NCI-H345 treated with DMSO at 0.1 percent for 48 hours (cell line): ENCODE results near the gene AP2S1.
"Not testable (repeated sequence)": the region's sequence is repeated elsewhere in the genome, so short reads cannot be mapped to it uniquely, and the experiment has no call there.

Experiments
- DNase-seq: peaks from one replicate; lab custom pipeline; 2025; ENCODE audit not compliant: unreplicated experiment; lab: John Stamatoyannopoulos, UW

AP2S1 gene

DNA sequence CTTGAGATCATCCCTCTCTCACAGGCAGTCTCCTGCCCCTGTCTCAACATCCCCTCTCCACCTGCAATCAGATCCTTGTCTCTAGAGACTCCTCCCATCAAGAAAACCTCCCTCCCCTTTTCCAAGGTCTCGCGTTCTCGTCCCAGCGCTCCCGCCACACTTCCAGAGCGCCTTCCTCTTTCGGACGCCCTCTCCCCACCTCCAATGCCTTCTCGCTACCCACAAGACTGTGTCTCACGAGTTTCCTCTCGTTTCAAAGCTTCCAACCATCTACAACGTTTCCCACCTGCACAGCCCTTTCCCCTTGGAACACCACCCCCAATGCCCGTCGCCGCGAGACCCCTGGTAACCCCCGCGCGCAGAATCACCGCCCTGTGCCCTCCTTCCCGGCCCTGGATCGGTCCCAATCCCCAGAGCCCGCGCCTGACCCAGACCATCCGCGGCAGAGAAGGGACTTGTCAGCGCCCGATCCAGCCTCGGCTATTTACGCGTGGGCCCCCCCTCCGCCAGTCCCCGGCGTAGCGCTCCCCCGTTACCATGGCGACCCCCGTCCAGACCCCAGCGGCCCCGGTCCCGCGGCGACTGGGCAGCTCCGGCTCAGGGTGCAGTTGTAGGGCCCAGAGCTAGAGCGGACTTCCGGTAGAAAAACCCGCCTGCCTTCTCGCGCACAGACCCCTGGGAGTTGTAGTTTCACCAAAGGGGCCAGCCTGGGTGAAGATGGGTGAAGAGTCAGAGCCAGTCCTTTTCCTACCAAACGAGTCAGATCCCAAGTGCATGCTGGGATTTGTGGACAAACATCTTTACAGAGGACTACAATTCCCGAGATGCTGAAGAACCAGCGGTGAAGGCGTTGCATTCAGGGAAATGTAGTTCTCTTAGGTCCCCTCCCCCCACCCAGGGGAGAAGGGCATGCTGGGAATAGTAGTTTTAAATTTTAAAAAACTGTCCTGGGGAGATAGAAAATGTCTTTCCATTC is at the start of gene AP2S1:
Gene AP2S1 (minus strand): TSS at position 619 of the 976 bp plus-strand sequence. CDS start 80 bp downstream, at position 539.
- peak; percentile 91 for DNase-seq

DNA sequence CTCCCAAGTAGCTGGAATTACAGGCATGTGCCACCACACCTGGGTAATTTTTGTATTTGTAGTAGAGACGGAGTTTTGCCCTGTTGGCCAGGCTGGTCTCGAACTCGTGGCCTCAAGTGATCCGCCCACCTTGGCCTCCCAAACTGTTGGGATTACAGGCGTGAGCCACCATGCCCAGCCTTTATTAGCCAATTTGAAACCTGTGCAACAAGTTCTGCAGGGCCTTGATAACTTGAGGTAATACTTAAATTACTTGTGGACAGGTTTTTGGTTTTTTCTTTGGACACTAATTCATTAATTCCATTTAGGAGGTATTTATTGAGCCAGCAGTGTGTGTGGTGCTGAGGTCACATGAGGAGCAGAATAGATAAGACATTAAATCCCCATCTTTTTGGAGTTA is 49.7 kb upstream of the AP2S1 start:
- no peak for DNase-seq

DNA sequence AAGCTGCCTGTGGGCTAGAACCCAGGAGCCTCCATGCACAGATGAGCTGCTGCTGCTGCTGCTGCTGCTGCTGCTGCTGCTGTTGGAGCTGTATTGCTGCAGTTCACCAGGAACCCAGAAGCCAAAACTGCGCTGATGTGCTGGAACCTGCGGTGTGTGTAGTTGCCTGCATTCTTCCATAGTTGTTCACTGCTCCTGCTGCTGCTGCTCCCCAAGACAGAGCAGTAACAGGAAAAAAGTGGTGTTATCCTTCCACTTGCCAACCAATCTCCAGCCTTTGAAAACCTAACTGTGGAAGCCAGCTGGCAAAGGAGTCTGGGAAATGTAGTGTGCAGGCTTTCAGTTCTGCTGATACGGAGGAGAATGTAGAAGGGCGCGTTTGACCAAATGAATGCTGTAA is 48.1 kb upstream of the AP2S1 start:
- no peak for DNase-seq

DNA sequence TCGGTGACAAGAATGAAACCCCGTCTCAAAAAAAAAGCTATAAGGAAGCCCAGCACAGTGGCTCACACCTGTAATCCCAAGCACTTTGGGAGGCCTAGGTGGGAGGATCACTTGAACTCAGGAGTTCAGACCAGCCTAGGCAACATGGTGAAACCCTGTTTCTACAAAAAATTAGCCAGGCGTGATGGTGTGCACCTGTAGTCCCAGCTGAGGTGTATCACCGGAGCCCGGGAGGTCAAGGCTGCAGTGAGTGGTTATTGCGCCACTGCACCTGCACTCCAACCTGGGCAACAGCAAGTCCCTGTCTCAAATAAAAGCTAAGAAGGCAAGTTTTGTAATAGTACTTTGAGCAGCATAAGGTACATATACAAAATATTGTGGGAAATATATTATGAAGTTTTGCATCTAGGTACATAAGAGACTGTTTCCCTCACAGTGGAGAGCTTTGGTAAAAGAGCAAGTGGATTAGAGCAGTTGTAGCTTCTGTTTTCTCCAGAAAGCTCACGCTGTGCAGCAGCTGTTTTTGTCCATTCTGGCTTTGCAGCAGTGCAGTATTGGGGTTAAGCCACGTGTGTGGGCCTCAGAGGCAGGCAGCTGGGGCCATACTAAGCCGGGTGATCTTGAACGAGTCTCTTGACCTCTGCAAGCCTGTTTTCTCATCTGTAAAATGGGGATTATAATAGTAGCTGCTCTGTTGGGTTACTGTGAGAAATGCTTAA is 45.6 kb upstream of the AP2S1 start:
- DNase-seq = no peak

DNA sequence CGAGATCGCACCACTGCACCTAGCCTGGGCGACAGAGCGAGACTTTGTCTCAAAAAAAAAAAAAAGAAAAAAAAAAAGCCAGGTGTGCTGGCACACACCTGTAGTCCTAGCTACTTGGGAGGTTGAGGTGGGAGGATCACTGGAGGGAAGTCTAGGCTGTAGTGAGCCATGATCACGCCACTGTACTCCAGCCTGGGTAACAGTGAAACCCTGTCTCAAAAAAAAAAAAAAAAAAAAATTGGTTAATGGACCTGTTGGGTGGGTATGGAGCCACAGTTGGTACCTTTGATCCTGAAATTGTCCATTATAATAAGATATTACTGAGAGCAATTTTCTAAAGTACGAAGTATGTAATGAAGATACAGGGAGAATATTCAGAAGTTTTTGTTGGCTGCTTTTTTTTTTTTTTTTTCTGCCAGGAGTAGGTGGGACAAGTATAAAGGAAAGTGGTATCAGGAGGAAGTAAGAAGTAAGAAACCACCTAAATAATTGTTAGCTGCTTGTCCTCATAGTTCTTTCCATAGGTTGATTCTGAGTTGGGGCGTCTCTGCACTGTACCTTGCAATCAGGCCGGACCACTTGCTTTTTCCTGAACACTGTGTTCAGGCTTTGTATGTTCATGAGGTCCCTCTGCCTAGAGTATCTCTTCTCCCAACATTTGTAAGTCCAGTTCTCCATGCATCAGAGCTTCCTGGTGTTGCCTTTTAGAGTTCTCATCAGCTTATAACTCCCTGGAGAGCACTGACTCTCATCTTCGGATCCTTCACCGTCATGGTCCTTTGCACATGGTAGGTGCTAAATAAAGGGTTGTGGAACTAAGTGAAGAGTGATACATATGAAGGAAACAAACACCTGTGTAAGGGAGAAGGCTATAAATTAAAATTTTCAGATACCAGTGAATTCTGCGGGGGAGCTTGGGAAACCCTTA is 41.9 kb upstream of the AP2S1 start:
- no peak for DNase-seq

DNA sequence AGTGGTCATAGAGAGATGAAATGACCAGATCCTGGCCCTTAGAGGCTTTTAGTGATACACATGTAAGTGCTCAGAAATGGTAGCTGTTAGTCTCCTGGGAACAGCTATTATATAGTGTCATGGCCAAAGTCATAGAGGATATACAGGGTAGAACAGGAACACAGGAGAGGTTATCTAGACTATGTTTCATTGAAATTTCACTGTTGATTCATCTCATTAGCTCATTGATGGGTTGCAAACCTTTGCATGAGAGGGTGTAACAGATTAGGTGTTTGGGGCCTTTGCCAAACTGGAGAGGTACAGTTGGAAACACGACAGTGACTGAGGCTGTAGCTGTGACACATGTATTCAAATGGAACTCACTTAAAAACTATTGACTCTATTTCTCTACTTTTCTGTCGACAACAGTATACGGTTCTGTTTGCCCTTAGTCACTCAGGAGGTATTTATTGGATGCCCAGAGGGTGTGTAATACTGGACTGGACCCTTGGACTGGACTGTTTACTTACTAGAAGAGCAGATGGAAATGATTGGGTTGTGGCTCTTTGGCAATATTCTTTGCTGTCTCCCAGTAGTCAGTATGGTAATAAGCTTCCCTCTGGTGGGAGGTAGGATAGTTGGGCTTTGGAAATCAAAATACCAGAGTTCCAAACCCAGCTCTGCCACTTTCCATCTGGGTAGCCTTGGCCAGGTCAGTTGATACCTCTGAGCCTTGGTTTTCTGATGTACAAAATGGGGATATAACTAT is 40.0 kb upstream of the AP2S1 start:
- no peak for DNase-seq

DNA sequence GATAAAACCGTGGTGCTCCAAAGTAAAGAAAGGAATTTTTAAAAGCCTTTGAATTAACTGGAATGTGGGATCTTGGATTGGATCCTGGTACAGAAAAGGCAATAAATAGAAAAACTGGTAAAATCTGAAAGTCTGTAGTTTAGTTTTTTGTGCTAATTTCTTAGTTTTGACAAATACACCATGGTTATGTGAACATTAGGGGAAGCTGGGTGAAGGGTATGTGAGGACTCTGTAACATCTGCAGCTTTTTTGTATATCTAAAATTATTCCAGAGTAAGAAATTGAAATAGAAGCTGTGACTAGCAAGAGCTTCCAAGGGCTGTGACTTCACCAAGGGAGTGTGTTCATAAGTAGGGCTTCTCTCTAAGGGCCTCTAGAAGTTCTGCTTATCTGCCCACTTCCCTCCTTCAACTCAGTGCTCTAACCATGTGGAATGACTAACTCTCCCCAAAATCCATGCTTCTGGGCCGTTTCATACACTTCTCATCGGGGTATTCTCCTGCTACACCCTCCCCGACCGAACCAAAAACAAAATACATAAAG is 36.7 kb upstream of the AP2S1 start:
- no peak for DNase-seq

DNA sequence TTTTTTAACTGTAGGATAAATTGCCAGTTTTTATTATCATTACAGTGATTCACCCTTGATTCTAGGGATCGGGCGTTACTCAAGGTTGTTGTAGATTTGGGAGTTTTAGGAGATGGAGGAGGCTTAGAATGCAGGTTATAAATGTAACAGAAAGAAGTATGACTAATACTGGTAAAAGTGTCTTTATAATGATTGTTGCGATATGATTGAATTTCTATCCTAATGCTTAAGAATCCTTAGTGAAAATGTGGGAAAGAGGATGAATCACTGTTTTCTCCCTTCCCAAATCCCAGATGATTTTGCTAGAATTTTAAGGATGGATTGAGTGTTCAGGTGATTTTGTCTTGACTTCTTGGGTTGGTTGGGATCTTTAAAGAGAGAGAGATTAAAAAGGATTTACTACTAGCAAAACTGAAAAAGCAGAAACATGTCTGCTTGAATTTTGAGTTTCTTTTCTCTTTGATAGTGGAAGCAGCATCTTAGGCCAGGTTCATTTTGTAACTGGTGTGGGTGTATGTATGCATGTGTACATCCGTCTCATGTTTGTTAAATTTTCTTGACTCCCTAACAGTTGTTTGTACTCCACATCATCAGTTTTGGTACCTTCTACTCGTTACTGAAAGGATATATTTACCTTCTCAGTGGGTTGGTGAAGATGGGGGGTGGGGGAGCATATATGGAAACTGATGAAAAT is 36.0 kb upstream of the AP2S1 start:
- no peak for DNase-seq

DNA sequence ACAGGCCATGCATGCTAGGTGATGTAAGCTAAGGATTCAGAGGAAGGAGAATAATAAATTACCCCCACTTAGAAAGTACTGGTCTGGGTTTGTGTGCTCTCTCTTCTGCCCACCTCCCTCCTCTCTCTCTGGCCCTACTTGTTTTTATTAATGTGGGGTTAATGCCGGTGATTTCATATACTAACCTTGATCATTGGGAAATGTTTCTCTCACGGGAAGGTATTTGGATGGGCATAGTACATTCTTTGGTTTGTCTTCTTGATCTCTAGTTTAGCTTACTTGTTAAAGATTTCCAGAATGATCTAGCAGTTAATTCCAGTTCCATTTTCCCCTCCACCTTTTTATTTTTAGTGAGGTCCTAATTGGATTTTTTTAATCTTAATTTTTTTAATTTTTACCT is 34.8 kb upstream of the AP2S1 start:
- DNase-seq = no peak

DNA sequence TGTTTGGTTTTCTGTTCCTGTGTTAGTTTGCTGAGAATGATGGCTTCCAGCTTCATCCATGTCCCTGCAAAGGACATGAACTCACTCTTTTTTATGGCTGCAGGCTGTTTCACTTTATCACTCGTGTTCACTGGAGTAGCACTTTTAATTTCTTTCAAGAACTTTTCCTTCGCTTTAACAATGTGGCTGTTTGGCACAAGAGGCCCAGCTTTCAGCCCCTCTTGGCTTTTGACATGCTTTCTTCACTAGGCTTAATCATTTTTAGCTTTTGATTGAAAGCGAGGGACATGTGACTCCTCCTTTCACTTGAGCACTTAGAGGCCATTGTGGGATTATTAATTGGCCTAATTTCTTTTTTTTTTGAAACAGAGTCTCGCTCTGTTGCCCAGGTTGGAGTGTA is 32.1 kb upstream of the AP2S1 start:
- not testable (repeated sequence) for DNase-seq

DNA sequence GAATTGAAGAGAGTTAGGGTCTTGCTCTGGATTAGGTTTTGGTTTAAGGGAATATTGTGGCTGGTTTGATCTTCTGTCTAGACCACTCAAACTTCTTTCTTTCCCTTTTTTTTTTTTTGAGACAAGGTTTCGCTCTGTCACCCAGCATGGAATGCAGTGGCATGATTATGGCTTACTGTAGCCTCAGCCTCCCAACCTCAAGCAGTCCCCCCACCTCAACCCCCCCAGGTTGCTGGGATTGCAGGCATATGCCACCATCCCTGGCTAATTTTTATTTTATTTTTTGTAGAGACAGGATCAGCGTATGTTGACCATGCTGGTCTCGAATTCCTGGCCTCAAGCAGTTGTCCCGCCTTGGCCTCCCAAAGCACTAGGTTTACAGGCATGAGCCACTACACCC is 31.4 kb upstream of the AP2S1 start:
- no peak for DNase-seq

DNA sequence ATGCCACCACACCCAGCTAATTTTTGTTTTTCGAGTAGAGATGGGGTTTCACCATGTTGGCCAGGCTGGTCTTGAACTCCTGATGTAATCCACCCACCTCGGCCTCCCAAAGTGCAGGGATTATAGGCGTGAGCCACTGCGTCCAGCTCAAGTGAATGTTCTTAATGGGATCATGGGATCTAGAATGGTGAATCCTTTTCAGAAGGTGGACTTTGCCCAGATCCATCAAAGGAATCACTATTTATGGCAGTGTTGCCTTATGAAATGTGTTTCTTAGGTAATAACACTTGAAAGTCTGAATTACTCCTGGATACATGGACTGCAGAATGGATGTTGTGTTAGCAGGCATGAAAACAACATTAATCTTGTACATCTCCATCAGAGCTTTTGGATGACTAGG is 30.4 kb upstream of the AP2S1 start:
- DNase-seq = no peak

DNA sequence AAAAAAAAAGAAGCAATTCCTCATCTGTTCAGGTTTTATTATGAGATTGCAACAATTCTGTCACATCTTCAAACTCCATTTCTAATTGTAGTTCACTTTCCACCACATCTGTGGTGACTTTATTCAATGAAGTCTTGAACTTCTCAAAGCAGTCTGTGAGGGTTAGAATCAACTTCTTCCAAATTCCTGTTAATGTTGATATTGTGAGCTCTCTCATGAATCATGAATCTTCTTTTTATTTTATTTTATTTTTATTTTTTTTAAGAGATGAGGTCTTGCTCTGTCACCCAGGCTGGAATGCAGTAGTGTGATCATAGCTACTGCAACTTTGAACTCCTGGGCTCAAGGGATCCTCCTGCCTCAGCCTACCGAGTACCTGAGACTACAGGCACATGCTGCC is 29.8 kb upstream of the AP2S1 start:
- no peak for DNase-seq

DNA sequence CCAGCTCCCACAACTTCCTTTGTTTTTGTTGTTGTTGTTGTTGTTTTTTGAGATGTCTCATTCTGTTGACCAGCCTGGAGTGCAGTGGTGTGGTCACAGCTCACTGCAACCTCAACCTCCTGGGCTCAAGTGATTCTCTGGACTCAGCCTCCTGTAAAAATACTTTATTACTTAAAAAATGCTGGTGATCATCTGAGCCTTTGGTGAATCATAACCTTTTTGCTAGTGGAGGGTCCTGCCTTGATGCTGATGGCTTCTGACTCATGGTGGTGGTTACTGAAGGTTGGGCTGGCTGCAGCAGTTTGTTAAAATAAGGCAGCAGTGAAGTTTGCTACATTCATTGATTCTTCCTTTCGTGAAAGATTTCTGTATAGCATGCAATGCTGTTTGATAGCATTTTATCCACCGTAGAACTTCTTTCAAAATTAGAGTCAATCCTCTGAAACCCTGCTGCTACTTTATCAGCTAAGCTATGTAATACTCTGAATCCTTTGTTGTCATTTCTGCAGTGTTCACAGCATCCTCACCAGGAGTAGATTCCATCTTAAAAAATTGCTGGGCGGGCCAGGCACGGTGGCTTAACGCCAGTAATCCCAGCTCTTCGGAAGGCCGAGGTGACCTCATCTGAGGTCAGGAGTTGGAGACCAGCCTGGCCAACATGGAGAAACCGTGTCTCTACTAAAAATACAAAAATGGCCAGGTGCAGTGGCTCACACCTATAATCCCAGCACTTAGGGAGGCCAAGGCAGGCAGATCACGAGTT is 28.1 kb upstream of the AP2S1 start:
- no peak for DNase-seq

DNA sequence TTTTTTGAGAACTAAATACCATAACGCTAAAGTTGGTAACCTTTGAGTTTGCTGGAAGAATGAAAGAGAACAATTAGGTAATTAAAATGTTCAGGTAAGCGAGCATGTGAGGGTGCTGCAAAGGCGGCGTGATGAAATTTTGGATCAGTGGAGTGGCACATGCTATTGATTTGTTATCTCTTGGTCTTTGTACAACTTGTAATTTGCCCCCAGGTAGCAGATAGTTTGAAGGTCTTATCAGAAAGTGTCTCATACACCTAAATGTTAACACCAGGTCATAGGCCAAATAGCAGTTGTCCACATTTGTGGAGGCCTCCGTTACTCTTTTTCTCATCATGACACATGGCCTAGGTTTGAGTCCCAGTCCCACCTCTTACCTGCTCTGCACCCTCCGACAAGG is 25.0 kb upstream of the AP2S1 start:
- no peak for DNase-seq

DNA sequence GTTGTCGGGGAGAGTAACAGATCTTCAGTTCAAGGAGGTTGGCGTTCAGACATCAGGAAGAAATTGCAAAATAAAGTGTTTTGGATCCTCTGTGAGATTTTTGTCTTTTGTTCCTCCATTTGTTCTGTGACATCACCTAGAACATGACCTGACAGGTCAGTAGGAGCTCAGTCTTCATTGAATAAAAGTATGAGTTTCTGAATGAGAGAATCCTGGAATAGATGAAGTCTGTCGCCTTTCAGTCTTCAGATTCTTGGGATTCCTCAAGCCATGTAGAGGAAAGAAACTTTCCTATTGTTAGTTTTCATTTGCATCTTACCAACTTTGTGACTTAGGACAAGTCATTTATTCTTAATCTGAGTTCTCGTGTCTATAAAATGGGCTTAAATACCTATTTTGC is 24.6 kb upstream of the AP2S1 start:
- no peak for DNase-seq

DNA sequence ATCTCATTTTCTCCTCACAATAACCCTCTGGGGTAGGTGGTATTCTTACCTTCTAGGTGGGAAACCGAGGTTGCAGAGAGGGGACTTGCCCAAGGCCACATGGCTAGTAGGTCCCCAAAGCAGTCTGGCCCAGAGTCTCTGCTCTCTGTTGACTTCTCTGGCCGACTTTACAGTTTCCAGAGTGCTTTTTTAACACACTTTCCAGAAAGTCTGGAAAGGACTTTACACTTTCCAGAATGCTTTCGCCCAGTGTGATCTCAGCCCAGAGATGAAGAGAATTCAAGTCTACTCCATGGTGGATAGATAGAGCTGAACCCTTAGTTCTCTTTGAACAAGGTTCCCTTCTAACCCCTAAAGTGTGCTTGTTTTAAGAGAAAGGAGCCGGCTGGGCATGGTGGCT is 22.3 kb upstream of the AP2S1 start:
- no peak for DNase-seq

DNA sequence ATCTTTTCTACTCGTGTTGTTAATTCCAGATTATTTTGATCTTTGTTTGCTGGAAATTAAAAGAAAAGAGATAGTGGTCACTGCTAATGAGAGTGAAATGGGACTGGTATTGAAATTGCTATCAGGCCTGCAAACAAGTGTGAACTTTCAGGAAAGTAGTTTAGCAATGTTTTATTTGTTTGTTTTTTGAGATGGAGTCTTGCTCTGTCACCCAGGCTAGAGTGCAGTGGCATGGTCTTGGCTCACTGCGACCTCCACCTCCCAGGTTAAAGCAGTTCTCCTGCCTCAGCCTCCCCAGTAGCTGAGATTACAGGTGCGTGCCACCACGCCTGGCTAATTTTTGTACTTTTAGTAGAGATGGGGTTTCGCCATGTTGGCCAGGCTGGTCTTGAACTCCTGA is 20.5 kb upstream of the AP2S1 start:
- not testable (repeated sequence) for DNase-seq
